Measurements from ENCODE around the gene PLA2G4D.
A peak's percentile ranks its signal among the peaks of the same experiment; 100 is the strongest.
"Not testable (repeated sequence)": the region's sequence is repeated elsewhere in the genome, so short reads cannot be mapped to it uniquely, and the experiment has no call there.

PLA2G4D gene

DNA sequence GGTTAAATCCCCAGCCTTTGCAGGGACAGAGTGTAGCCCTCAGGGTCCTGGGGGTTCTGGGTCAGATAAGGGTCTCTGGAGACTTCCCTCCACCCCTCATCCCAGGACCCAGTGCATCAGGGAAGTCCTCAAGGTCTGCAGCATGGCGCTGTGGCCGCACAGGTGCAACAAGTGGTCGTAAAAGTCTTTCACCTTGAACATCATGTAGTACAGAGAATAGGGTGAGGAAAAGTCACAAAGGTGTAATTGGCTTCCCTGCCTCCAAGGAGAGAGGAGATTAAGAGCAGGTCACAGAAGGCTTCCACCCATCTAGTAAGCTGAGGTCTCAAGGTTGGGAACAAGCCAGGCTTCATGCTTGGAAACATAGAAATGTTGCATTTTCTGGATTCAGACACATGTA, 29.2 kb upstream of the PLA2G4D start:
- DNase-seq: no peak

DNA sequence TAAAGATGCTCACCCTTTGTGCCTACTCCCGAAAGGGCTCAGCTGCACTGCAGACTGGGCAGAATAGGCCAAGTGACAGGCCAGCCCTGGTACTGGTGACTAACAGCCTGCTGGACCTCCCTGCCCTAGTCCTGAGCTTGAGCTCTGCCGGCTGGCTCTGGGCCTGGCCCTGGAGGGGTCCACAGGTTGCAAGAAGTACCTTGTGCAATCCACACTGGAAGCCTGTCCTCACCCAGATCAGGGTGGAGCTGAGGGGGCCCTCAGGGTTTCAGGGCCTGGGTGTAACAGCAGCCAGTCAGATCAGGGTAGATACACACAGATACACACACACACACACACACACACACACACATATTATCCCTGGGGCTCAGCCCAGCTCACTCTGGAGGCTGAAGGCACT, 27.3 kb upstream of the PLA2G4D start:
- no peak for DNase-seq

DNA sequence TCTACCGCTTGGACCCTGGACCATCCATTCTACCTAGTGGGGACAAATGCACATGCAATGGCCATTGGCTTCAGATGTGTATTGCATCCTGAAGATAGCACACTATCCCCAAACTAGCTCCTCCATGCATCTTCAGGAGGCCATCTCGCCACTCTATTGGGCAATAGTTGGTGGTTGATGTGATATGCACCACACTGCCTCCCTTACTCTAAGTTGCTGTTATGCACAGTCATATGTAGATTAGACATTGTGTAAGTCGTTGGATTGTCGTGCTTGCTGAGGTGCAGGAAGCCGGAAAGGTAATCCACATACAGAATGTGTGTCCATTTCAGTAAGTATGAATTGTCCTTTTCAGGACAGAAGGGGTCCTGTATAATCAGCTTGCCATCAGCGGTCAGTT, 26.7 kb upstream of the PLA2G4D start:
- no peak for DNase-seq

GRCh38 chr15:42120285-42120684, 25.9 kb upstream of the PLA2G4D start:
- DNase-seq: no peak

DNA sequence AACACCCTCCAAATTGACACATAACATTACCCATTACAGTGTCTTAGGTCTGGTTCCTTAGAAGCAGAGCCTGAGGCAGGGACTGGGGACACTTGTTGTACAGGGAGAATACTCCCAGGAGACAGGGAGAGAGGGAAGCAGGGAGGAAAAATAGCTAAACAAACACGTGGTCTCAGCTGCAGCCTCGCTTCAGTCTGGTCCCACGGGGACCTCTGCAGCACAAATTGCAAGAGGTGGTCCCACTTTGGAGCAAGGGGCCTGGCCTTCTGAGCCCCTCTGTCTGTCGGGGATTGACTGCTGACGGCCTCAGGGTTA, 25.0 kb upstream of the PLA2G4D start:
- no peak for DNase-seq

DNA sequence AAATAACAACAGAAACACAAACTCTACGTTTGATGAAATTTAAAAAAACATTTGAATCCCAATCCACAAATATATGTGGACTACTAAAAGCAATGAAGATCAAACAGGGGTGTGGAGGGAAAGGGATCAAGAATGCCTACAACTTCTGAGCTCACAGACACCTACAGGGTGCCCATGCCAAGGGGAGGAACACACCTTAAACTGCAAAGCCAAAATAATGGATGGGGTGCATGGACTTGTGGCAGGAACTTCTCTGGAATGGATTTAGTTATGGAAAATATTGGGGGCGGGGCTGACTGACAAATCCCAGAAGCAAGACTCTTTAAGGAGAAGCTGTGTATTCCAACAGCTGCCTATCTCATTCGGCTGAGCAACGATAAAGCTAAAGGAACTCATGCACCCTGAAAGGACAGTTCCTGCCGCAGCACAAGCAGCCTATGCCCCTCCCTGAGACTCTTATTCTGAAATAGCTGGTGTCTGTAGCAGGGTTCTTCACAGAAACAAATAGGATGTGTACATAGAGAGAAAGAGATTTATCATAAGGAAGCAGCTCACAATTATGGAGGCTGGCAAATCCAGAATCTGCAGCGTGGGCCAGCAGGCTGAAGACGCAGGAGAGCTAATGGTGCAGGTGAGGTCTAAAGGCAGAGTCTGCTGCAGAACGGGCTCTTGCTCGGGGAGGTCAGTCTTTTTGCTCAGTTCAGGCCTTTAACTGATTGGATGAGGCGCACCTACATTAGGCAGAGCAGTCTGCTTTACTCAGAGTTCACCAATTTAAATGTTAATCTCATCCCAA, 24.5 kb upstream of the PLA2G4D start:
- DNase-seq: no peak

DNA sequence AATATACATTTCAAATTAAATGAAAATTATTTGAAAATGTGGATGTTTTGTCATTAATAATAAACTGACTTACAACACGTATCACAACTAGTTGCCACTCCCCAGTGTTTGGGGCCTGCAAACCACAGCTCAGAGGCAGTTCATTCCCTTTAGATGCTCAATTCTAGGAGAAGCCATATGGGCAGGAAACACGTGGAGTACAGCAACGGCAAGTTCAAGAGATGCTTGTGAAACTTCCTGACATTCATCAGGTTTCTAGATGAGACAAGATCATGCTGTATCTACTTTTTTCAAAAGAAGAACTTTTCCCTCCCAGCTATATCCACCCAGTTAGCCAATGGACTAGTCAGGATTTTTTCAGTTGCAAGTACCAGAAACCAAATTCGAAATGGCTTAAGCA, 17.6 kb upstream of the PLA2G4D start:
- no peak for DNase-seq

DNA sequence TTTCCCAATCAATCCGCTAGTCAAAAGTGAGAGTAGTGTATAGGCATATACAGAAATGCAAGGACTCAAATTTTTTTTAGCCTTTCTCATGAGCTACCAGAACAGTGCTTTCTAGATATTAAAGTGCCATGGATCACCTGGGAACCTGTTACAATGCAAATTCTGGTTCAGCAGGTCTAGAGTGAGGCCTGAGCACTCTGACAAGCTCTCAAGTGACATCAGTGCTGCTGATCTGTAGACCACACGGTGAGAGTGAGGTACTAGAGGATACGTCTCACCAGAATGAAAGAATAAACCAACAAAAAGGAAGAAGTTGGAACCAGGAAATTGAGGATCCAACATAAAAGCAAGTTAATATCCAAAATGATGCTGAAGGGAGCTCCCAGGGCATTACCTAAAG, 16.0 kb upstream of the PLA2G4D start:
- DNase-seq: no peak

- no peak for DNase-seq
Measured at GRCh38 chr15:42108806-42109205, 14.4 kb upstream of the PLA2G4D start.

DNA sequence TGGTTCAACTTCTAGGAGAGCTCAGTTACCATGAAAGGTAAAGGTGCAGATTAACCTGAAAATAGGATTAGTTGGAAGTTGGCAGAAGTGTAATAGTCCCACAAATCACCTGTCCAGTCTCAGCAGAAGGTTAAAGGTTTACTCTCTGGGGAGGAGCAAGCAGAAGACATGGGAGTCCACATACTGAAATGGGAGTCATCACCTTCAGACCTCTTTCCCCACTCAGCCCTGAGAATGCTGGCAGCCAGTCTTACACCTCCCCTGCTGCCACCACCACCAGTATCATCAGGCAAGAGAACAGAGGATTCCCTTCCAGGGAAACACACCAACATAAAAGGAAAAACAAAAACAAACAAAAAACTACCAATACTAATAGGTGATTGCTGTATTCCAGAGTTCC, 13.8 kb upstream of the PLA2G4D start:
- DNase-seq: no peak

DNA sequence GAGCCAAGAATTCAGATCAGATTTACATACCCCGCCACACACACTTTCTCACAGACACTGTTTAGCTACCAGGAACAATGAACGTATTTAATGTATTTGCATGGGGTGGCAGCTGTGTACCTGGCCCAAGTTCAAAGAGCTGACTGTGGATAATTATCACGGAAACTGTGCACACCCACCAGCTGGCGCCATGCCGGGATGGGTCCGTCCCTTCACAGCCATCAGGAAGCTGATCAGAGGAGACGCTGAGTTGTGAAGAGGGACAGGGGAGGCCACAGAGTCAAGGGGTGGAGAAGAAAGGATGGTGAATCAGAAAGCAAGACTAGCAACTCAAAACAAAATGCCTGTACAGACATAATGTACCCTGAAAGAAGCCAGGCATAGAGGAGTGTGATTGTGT, 13.1 kb upstream of the PLA2G4D start:
- DNase-seq: peak; percentile 19 to 57

DNA sequence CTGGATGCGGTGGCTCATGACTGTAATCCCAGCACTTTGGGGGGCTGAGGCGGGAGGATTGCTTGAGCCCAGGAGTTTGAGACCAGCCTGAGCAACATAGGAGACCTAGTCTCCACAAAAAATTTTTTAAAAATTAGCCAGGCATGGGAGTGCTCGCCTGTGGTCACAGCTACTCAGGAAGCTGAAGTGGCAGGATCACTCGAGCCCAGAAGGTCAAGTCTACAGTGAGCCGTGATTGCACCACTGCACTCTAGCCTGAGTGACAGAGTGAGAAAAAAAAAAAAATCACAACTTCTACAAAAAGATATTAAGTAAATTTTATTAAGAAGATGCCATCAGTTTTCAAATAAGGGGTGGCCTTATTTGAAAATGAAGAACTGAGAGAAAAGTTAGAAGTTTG, 11.9 kb upstream of the PLA2G4D start:
- DNase-seq: no peak

DNA sequence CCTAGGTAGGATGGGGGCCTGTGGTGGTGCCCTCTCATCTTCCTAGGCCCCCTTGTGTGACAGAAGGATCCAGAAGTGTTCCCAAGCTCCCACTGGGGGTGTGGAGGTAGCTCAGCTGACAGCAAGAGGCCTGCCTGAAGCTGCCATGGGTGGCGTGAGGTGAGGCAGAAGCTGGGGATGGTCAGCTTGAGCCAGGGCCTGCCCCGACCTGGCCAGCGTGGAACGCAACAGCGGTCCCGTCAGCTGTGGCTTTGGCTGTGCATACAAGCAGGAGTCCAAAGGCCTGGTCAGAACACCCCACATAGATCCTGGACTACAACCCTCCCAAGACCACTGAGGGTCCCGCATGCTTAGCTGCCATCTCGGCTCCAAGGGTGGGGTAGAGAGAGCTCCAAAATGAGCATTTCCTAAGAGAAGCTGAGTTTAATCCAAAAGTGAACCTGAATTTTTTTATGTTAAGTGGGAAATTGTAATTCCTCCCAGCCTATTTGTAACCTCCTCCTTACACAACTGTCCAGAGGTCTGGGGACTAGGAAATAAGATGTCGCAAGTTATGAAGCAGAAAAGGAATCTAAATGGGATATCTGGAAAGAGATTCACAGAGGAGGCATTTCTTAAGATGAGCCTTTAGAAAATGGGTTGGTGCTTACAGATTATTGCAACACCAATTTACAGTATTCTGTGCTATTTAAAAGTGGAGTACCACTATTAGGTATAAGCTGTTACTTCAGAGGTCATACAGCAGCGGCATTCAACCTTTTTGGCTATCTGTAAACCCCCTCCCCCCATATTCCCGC, 9.9 kb upstream of the PLA2G4D start:
- no peak for DNase-seq

- DNase-seq: no peak
Measured at GRCh38 chr15:42102646-42103235, 8.4 kb upstream of the PLA2G4D start.

DNA sequence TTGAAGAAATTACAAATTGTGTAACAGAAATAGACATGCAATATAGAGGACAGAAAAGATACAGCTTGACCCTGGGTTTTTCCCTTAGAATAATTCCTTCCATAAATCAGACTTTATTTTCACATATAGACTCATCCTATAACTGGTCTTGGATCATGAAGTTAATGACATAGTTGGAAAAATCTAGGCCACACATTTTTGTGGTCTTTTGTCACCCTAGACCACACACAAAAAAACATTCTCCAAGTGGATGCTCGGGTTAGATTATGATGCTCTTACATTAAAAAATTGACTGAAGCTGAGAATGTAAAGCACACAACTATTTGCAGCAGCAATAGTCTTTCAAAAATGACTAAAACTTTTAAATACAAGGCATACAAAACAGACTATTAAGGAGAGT, 7.5 kb upstream of the PLA2G4D start:
- DNase-seq: no peak

DNA sequence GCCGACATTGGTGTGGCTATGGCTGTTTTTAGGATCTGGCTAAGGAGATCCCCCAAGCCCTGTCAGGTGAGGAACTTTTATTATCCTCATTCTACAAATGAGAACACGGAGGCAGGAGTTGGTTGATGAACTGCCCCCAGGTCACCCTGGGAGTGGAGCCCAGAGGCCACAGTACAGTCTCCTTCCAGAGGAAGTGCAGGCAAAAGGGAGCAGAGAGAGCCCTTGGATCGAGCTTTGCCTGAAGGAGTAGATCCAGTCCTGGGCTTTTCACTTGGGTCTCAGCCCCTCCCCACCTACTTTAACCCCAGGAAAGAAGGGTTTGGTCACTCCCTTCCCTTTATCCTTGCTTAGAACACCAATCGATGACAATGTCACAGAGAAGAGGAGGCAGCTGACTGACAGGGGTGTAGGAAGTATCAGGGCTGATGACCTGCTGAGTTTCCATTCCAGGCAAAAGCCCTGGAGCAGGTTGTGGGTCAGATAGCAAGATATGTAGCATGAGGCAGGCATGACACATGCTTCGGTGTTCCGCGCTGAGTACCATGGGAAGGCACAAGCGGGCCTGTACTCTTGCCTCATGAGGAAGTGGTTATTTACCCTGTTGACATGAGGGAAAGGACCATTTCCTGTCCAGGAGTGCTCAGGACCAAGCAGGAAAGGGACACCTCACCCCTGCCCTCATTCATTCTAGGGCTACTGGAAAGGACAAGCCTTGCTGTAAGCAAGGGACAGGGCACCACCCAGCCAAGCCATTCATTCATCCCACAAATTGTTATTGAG, 5.8 kb upstream of the PLA2G4D start:
- no peak for DNase-seq

DNA sequence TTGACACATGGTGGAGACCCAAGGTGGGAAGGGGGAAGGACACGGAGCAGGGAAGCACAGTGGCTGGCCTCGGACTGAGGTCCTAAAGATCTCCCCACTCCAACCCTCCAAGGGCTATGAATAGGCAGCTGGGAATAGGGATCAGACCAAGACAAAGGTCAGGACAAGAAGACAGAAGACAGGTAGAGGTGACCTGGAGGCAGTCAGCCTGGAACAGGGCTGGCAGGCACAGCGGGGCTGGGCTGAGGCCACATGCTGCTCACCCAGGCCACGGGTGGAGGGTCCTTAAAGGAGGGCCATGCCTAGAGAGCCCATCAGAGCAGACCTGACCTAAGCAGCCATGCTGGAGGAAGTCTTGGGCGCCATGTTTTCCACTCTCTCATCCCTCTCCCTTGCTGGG, 2.7 kb upstream of the PLA2G4D start:
- no peak for DNase-seq

DNA sequence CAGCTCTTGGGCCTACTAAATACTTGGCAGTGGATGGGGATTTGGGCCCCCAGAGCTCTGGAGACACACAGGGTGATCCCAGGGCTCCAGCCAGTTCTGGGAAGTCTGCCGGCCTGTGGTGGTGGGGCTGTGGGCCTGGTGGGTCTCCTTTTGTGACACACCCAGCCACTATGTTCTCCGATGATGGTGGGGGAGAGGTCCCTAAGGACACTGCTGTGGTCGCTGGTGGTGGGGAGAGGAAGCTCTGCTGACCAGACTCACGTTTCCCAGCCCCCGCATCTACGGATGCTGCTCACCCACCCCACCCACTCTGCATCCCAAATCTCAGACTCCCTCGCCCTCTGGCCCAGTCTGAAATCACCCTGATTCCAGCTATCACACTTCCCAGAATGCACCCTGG, 396 bp downstream of the PLA2G4D start:
- DNase-seq: no peak

- no peak for DNase-seq
Measured at GRCh38 chr15:42092398-42093318, 1.7 kb downstream of the PLA2G4D start.

- not testable (repeated sequence) for DNase-seq
Measured at GRCh38 chr15:42091753-42092397, 2.5 kb downstream of the PLA2G4D start.

DNA sequence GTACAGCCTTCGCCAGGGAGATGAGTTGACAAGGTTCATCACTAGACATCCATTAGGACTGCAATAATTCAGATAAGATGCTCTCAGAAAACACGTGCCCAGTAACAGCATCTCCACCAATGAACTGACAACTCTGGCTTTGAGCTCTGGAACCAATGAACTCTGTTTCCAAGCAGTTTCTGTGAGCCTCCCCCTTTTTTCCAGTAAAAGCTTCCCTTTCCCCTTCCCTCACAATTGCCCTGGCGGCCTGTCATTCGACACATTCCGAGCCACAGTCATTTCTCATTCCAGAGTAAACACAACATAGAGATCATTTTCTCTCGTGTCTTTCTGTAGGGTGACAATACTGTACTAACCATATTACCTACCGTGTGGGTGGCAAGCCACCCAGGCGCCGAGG, 3.6 kb downstream of the PLA2G4D start:
- DNase-seq: no peak

GRCh38 chr15:42090370-42090769, 4.0 kb downstream of the PLA2G4D start:
- DNase-seq: no peak
